Cardiac muscle cell (in vitro differentiated cells and primary cell): ENCODE measurements around the gene CARMIL1. TPM values are rescaled to one million over a fixed set of nuclear protein-coding genes. Genes with fewer than 3 reads are reported as not detected.
A peak's percentile ranks its signal among the peaks of the same experiment; 100 is the strongest.

Source experiments
- DNase-seq, 2 donors: peaks; one replicate each; pipeline versions ENCODE4 v3.0.0 to v3.0.0-alpha.2; 2010 to 2017; ENCODE audit warnings: low read depth in 1 of 2, low spot score in 1 of 2
- H3K27ac ChIP-seq: fragments of 200-600 bp; sonication (generic); 2 replicates; pipeline ENCODE4 v1.5.1; 2016
- H3K27me3 ChIP-seq: fragments of 200-600 bp; sonication (generic); 2 replicates; pipeline ENCODE4 v1.6.0; 2016; ENCODE audit warnings: control low read depth
- H3K36me3 ChIP-seq: fragments of 200-600 bp; sonication (generic); 2 replicates; pipeline ENCODE4 v1.5.1; 2016; ENCODE audit warnings: control low read depth
- H3K4me1 ChIP-seq: fragments of 200-600 bp; sonication (generic); 2 replicates; pipeline ENCODE4 v1.8.1; 2017; ENCODE audit warnings: low read depth, mild to moderate bottlenecking, mixed run types
- H3K4me3 ChIP-seq: fragments of 200-600 bp; sonication (generic); 2 replicates; pipeline ENCODE4 v1.5.1; 2016; ENCODE audit warnings: mild to moderate bottlenecking
- H3K9me3 ChIP-seq: fragments of 200-600 bp; sonication (generic); 2 replicates; pipeline ENCODE4 v1.5.1; 2017; ENCODE audit warnings: low read depth, mild to moderate bottlenecking, control low read depth
- CTCF ChIP-seq: IDR thresholded peaks from 2 replicates; pipeline ENCODE4 v1.5.1; 2012; ENCODE audit warnings: low read depth, mild to moderate bottlenecking, low read length
- polyA plus RNA-seq: library from polyadenylated mRNA; unstranded; fragments of >200 nt; fragmentation: Nextera tagmentation; extraction: Ambion mirVana; gene quantifications from 2 replicates; pipeline ENCODE4 v1.2.1, GENCODE V29; 2016
- total RNA-seq: library from RNA; depleted of rRNA; stranded (reverse); fragments of >200 nt; gene quantifications from 2 replicates; pipeline ENCODE4 v1.2.3, GENCODE V29; 2016

CARMIL1 gene
- total and polyA plus RNA-seq, 2 experiments from 2014 or later, result 15.7 to 63.6 TPM

GRCh38 chr6:25405442-25405841, 126.3 kb downstream of the CARMIL1 start:
- no peak for DNase-seq
- no peak for TF ChIP-seq CTCF

GRCh38 chr6:25407431-25407830, 128.3 kb downstream of the CARMIL1 start:
- Histone ChIP-seq H3K4me1 (peaks cover 18% of the 10 kb centered on the region), H3K9me3 (no peaks in the 10 kb centered on the region), H3K36me3 (no peaks in the 10 kb centered on the region), H3K27ac (no peak overlapping the region), H3K4me3 (no peak overlapping the region), H3K27me3 (no peaks in the 10 kb centered on the region)
- DNase-seq, result no peak
- no peak for TF ChIP-seq CTCF

More at GRCh38 chr6:25405442-25405841, 126.3 kb downstream of the CARMIL1 start:
- Histone ChIP-seq H3K27ac (no peak overlapping the region), H3K9me3 (no peaks in the 10 kb centered on the region), H3K36me3 (no peaks in the 10 kb centered on the region), H3K27me3 (no peaks in the 10 kb centered on the region), H3K4me3 (no peak overlapping the region), H3K4me1 (peaks cover 17% of the 10 kb centered on the region)

- H3K27me3 ChIP-seq, result no peaks in the 10 kb centered on the region
- no peaks in the 10 kb centered on the region for H3K9me3 ChIP-seq
- no peak for DNase-seq
- no peaks in the 10 kb centered on the region for H3K36me3 ChIP-seq
- peaks cover 39% of the 10 kb centered on the region for H3K4me1 ChIP-seq
- H3K27ac ChIP-seq, result no peak overlapping the region
- no peak for TF ChIP-seq CTCF
- H3K4me3 ChIP-seq, result no peak overlapping the region
Measured at GRCh38 chr6:25410102-25410501, 130.9 kb downstream of the CARMIL1 start.

GRCh38 chr6:25411316-25411950, 132.3 kb downstream of the CARMIL1 start:
- no peaks in the 10 kb centered on the region for H3K36me3 ChIP-seq
- no peak for DNase-seq
- H3K9me3 ChIP-seq, result no peaks in the 10 kb centered on the region
- H3K27me3 ChIP-seq, result no peaks in the 10 kb centered on the region
- no peak overlapping the region for H3K4me3 ChIP-seq
- H3K27ac ChIP-seq, result no peak overlapping the region
- TF ChIP-seq CTCF, result no peak
- H3K4me1 ChIP-seq, result peaks cover 49% of the 10 kb centered on the region

GRCh38 chr6:25413207-25413905, 134.2 kb downstream of the CARMIL1 start:
- Histone ChIP-seq H3K4me3 (no peak overlapping the region), H3K36me3 (no peaks in the 10 kb centered on the region), H3K27me3 (no peaks in the 10 kb centered on the region), H3K27ac (no peak overlapping the region), H3K9me3 (no peaks in the 10 kb centered on the region), H3K4me1 (peaks cover 60% of the 10 kb centered on the region)
- no peak for TF ChIP-seq CTCF
- peak in 1 of 2 donors; percentile 57 for DNase-seq
